NCI-H146 treated with DMSO at 0.1 percent for 48 hours (cell line): ENCODE results near the gene NF2.

Source experiments
- DNase-seq: peaks from one replicate; lab custom pipeline; 2025; ENCODE audit not compliant: unreplicated experiment; lab: John Stamatoyannopoulos, UW

The NF2 gene

GRCh38 chr22:29718949-29719898 lies 115.8 kb downstream of the NF2 start:
- DNase-seq = no peak

GRCh38 chr22:29719899-29720645 lies 116.6 kb downstream of the NF2 start, which contains the start of gene CABP7:
CABP7 (plus strand) TSS chr22:29720003; CDS start chr22:29720425, 422 bp downstream.
- no peak for DNase-seq

GRCh38 chr22:29720811-29721323 lies 117.4 kb downstream of the NF2 start:
- DNase-seq = no peak

- no peak for DNase-seq
Measured at GRCh38 chr22:29722151-29722550, 118.7 kb downstream of the NF2 start.

GRCh38 chr22:29722587-29722986 lies 119.2 kb downstream of the NF2 start:
- no peak for DNase-seq

- DNase-seq = no peak
Measured at GRCh38 chr22:29723766-29724165, 120.3 kb downstream of the NF2 start.

GRCh38 chr22:29724843-29725242 lies 121.4 kb downstream of the NF2 start:
- DNase-seq = no peak

GRCh38 chr22:29726106-29726505 lies 122.7 kb downstream of the NF2 start:
- DNase-seq = no peak

GRCh38 chr22:29726512-29727130 lies 123.2 kb downstream of the NF2 start:
- no peak for DNase-seq

- DNase-seq = no peak
Measured at GRCh38 chr22:29727131-29727523, 123.7 kb downstream of the NF2 start.

GRCh38 chr22:29729161-29729560 lies 125.7 kb downstream of the NF2 start:
- DNase-seq = no peak

GRCh38 chr22:29731058-29731850 lies 127.8 kb downstream of the NF2 start:
- no peak for DNase-seq

GRCh38 chr22:29732883-29733282 lies 129.4 kb downstream of the NF2 start:
- DNase-seq = no peak

- DNase-seq = no peak
Measured at GRCh38 chr22:29733362-29734201, 130.1 kb downstream of the NF2 start.

- DNase-seq = no peak
Measured at GRCh38 chr22:29734406-29734805, 131.0 kb downstream of the NF2 start.

- DNase-seq = no peak
Measured at GRCh38 chr22:29734838-29735237, 131.4 kb downstream of the NF2 start.

GRCh38 chr22:29735416-29735815 lies 132.0 kb downstream of the NF2 start:
- no peak for DNase-seq

GRCh38 chr22:29737251-29738117 lies 134.1 kb downstream of the NF2 start:
- no peak for DNase-seq
